ENCODE results near the gene ACTG1. TPM values are rescaled to one million over a fixed set of nuclear protein-coding genes. Genes with fewer than 3 reads are reported as not detected.
A peak's percentile ranks its signal among the peaks of the same experiment; 100 is the strongest.

Gene ACTG1
- total and polyA plus RNA-seq, 2 of the 13 experiments (the other 11 are each of a cell fraction or from before 2014, with no cell fraction given) = 973 to 1,138 TPM

- TF ChIP-seq ZNF770 (CRISPR knock-in tag; IDR thresholded peaks at IDR 0.05) (no peak), ZBED4 (CRISPR knock-in tag; IDR thresholded peaks at IDR 0.05; ENCODE audit: borderline replicate concordance) (peak; percentile 56; the same call in 1 of the 2 replicates), ZFP82 (CRISPR knock-in tag; IDR thresholded peaks at IDR 0.05; ENCODE audit: borderline replicate concordance) (no peak), MLXIP (CRISPR knock-in tag; IDR thresholded peaks at IDR 0.05; ENCODE audit: borderline replicate concordance) (no peak), ZNF737 (CRISPR knock-in tag; IDR thresholded peaks at IDR 0.05; ENCODE audit: borderline replicate concordance) (no peak), FOXJ3 (CRISPR knock-in tag; IDR thresholded peaks at IDR 0.05; ENCODE audit: borderline replicate concordance) (no peak), TOPORS (CRISPR knock-in tag; IDR thresholded peaks at IDR 0.05) (no peak), ZSCAN30 (CRISPR knock-in tag; IDR thresholded peaks at IDR 0.05) (no peak), GMEB1 (CRISPR knock-in tag; IDR thresholded peaks at IDR 0.05; ENCODE audit: borderline replicate concordance) (no peak), RAD51 (IDR thresholded peaks at IDR 0.05; ENCODE audit: borderline replicate concordance) (no peak), FOXA1 (IDR thresholded peaks at IDR 0.05) (no peak), FOXA1 (CRISPR knock-in tag; IDR thresholded peaks at IDR 0.05) (no peak), NR0B2 (CRISPR knock-in tag; IDR thresholded peaks at IDR 0.05) (no peak; the same call in 1 of the 2 replicates), MAFF (IDR thresholded peaks at IDR 0.05; ENCODE audit: low read depth, low read length) (no peak), NFE2L1 (CRISPR knock-in tag; IDR thresholded peaks at IDR 0.05; ENCODE audit: borderline replicate concordance) (no peak), ZNF616 (CRISPR knock-in tag; IDR thresholded peaks at IDR 0.05; ENCODE audit: low read depth) (peak; percentile 6; the same call in 1 of the 2 replicates)
These were observed 39.1 kb upstream of the ACTG1 start (continued) for GRCh38 chr17:81551458-81552243.
